GM19099 (cell line): ENCODE results near the gene C1QTNF4.

Experiments used
- POLR2A ChIP-seq: IDR thresholded peaks from 3 replicates; pipeline ENCODE4 v1.6.1; 2011; ENCODE audit warnings: low read depth; ENCODE audit not compliant: insufficient read length; ENCODE audit errors: extremely low read depth

C1QTNF4 gene

DNA sequence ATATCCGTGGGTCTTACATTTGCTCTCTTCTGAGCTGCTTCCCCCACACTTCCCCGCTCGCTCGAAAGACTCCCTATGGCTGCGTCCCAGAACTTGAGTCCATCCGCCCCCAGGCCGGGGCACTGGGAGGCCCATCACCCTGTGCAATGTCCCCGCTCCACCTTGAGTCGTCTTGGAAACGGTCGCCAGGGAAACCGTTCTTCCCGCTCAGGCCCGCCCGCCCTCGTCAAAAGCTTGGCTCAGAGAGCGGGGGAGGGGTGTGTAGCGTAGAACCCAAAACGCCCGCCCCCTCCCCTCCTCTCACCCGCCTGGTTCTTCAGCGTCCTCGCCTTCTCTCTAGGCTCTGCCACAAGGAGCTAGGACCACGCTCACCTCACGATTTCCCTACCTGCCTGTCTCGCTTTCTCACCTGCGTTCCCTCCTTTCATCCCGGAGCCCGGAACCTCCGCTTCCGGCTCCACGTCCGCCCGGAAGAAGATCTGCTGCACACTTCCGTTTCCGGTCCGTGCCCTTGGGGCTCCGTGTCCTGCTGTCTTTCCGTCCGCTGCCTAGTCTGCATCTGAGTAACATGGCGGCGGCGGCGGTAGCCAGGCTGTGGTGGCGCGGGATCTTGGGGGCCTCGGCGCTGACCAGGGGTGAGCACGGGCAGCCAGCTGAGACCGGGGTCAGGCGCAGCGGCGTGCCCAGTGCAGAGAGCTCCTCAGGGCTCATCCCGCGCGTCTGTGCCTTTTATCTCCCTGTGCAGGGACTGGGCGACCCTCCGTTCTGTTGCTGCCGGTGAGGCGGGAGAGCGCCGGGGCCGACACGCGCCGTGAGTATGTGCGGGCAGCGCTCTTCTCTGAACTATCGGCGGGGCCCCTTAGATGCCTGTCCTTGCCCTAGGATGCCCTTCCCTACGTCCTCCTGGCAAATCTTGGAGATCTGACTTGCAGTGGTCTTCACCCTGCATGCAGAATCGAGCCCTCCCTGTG lies 15.4 kb downstream of the C1QTNF4 start, which contains the start of the genes KBTBD4 and NDUFS3:
Gene KBTBD4, minus strand, starts transcription at position 447 of the 971 bp plus-strand sequence. Its CDS starts 19 bp downstream, at position 428.
Gene NDUFS3, plus strand, starts transcription at position 551 of the 971 bp plus-strand sequence. Its CDS starts 18 bp downstream, at position 569.
- peak; percentile 94 for TF ChIP-seq POLR2A

DNA sequence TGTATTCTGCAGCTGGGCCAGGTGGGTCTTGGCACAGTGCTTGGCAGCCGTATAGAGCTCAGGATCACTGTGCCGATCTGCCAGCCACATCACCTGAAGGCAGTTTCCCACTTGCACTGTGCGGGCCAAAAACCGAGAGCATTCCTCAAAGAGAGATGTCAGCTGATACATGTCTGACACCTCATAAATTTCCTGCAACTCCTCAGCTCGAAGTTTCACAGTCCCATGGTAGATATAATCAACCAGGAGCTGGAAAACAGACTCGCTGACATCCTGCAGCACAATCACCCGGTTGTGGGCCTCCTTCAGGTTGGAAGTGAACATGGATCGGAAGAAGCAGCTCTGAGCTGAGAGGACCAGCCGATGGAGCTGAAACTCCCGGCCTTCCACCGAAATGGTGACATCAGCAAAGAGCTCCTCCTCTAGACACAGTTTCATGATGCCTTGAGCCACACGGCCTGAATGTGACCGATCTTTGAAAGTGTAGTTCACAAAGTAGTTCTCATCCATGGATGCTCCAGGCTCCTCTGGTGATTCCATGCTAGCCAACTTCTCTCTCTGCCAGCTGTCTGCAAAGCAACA lies 16.7 kb downstream of the C1QTNF4 start:
- no peak for TF ChIP-seq POLR2A

DNA sequence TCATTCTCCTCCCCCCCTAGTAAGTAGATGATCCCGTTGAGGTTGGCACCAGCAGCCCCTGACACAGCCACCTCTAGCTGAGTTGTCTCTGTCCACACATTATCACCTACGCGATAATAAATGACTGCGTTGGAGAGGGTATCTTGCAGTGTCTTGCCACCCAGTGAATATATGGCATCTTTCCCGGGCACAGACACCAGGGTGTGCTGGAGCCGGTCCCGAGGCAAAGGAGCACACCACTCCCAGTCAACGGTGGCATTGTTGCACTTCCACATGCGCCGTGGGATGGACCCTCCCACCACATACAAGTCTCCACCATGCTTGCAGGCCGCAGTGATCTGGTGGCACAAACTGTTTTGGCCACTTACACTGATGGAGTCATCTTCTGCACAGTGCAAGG lies 20.9 kb downstream of the C1QTNF4 start:
- TF ChIP-seq POLR2A = no peak

DNA sequence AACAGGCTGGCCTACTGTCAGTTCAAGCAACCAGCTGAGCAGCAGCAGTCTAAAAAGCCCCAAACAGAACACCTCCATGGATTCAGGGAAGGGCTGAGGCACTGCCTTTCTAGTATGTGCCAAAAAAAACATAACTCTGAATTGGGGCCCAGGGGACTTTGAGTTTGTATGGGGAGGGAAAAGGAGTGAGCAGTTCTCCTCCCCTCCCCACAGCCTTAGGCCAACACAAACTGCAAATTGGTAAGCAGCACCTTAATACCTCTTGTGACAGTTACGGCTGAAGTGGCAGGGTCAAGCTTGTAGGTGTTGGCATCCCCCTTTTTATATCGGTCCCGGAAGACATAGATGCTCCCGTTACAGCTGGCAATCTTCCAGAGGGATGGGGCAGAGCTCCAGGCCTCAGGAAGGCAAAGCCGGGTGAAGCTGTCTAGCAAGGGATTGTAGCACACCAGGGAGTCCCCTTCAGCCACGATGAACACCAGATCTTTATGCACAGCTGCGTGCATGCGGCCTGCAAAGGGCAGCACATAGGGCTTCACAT lies 21.4 kb downstream of the C1QTNF4 start:
- no peak for TF ChIP-seq POLR2A

DNA sequence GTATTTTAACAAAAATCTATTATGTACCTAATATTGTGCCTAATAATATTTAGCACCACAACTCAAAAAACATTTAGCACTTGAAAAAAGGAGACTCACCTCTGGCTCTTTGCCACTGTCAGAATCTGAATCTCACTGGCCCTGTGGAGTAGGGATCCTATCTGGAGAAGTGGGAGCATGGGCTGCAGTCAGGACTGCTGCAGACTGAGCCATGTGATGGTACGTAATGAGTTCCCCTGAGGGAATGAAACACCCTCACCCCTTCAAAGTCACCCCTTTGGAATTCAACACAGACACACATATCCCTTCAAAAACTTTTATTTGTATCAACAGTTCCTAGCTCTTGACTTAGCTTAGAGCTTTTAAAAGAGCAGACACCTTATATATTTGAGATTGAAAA lies 22.3 kb downstream of the C1QTNF4 start:
- no peak for TF ChIP-seq POLR2A

DNA sequence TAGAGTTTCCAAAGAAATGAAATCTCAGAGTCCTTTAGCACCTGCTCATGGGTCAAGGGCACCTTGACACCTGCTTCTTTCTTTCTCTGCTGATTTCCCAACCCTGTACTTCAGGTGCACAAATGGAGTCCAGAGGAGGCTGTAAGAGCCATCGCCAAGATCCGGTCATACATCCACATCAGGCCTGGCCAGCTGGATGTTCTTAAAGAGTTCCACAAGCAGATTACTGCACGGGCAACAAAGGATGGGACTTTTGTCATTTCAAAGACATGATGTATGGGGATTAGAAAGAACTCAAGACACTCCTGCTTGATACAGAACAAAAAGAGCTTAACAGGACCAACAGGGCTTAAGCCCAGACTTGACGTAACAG lies 22.9 kb downstream of the C1QTNF4 start:
- no peak for TF ChIP-seq POLR2A

DNA sequence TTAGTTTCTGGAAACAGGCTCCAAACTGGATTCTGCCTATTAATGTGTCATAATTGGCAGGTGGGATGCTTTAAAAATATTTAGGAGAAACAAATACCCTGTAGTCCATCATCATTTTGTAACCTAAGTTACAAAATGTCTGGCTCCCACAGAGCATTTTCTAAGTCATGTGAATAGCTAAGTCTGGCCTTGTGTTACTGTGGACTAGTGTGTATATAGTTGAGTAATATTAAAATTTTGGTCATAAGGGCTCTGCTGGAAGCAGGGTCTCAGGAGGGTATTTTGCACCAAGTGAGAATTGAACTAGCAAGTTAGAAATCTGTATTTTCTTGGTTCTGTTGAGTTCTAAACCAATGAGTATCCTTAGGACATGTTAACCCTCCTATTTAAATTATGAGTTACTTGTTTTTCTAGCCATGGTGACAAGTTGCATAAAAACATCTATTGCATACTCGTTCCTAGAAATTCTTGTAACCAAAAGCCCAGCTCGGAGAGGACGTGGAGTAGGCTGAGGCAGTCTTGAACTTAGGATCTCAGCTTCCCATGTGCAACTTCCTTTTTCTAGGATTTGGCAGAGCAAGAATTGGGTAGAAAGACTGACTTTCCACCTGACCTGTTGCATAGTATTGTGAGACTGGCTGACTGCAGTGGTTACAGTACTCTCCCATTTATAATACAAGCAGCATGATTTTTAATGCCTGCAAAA lies 23.4 kb downstream of the C1QTNF4 start:
- no peak for TF ChIP-seq POLR2A

DNA sequence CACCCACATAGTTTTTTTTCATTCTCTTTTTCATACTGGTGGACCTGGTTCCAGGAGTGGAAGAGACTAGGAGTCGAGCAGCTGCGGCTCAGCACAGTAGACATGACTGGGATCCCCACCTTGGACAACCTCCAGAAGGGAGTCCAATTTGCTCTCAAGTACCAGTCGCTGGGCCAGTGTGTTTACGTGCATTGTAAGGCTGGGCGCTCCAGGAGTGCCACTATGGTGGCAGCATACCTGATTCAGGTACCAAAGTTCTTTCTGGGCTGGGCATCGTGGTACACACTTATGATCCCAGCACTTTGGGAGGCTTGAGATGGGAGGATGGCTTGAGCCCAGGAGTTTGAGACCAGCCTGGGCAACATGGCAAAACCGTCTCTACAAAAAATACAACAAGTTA lies 24.6 kb downstream of the C1QTNF4 start:
- TF ChIP-seq POLR2A = no peak

DNA sequence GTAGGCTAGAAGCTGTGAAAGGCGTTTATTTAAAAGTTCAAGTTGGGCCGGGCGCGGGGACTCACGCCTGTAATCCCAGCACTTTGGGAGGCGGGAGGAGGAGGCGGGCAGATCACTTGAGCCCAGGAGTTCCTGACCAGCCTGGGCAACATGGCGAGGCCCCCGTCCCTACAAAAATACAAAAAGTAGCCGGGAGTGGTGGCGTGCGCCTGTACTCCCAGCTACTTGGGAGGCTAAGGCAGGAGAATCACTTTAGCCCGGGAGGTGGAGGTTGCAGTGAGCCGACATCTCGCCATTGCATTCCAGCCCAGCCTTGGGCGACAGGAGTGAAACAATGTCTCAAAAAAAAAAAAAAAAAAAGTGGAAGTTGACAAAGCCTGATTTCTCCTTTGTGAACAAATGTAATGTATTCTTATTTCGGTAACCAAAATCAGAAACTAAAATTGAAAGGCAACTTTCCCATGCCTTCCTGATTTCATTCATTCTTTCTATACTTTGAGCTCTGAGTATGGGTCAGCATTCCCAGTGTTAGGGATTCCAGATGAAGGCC lies 28.0 kb downstream of the C1QTNF4 start:
- TF ChIP-seq POLR2A = no peak

DNA sequence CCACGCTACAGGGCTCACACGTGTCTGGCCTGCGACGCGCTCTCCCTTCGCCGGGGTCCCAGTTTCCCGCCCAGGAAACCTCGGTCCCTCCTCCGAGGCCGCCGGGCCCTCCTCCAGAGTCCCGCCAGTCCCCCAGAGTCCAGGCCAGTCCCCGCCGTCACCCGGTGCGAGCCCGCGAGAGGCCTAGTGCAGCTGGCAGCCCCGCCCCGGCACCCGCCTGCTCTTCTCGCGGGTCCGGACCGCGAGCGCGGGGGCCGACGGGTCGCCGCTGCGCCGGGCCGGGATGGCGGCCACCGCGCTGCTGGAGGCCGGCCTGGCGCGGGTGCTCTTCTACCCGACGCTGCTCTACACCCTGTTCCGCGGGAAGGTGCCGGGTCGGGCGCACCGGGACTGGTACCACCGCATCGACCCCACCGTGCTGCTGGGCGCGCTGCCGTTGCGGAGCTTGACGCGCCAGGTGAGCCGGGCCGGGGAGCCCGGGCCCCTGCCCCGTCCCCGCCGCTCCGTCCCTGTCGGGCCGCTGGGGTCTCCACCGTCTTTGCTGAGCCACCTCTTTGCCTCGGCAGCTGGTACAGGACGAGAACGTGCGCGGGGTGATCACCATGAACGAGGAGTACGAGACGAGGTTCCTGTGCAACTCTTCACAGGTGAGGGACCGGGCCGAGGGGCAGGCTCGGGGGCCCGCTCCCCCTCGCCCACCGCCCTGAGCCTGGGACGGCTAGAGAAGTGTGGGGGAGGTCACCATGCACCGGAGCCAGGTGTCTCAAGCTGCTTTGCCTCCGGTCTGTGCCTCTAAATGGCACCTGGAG lies 28.7 kb downstream of the C1QTNF4 start, which contains the start of gene PTPMT1:
Gene PTPMT1, plus strand, starts transcription at position 260 of the 809 bp plus-strand sequence. Its CDS starts 24 bp downstream, at position 284.
- TF ChIP-seq POLR2A = peak; percentile 95

DNA sequence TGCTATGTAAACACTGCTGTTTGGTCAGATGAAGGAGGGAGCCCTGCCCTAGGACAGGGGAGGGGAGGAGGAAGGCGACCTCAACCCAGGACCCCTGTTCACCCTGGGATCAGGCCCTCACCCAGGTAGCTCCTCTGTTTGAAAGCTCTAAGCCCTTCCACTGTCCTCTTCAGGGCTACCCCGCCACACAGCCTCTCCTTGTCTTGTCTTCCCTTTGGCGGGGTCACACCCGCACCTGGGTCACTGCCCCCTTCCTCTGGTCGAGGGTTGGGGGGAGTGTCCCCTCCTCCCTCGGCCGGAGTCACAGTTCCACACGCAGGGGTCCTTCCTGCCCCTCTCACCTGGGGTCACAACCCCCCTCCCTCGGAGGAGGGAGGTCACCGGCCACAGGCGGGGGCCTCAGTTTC lies 29.3 kb downstream of the C1QTNF4 start:
- no peak for TF ChIP-seq POLR2A

DNA sequence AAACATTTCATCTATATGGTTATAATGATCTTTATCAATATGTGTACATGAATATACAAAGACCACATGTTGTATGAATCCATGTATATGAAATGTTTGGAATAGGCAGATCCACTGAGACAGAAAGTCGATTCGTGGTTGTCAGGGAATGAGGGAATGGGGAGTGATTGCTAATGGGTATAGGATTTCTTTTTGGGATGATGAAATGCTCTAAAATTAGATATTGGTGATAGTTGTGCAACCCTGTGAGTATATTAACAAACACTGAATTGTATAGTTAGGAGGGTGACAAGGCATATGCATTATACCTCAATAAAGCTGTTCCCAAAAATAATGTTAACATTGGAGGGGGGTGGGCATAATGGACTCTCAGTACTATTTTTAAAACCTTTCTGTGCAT lies 33.8 kb downstream of the C1QTNF4 start:
- no peak for TF ChIP-seq POLR2A

DNA sequence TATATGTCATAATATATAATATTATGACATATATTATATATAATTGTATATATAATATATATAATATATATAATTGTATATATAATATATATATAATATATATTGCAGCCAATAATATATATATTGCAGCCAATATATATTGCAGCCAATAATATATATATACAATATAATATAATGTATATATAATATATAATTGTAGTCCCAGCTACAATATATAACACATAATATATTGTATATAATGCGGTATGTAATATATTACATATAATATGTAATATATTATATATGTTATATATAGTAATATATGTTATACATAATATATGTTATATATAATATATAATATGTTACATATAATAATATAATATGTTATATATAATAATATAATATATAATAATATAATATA lies 35.5 kb downstream of the C1QTNF4 start:
- no peak for TF ChIP-seq POLR2A

DNA sequence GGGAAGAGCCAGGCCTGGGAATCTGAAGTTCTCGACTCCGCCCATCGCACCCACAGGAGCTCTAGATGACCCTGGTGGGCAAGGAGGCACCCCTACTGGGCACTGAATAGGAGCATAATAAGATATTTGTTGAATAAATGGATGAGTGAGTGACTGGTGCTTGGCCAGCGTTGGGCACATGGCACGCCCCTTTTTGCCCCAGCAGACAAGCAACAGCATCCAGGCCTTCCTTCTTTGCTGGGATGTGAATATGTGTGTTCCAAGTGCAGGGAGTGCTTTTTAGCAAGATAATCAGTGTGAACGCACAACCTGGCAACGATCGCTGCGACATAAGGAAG lies 40.8 kb downstream of the C1QTNF4 start:
- no peak for TF ChIP-seq POLR2A
